Hepatic stellate cell (primary cell): ENCODE results near the gene ADAMTS16.

Source experiments
- DNase-seq: peaks from one replicate; pipeline ENCODE4 v3.0.0; 2011; ENCODE audit warnings: low spot score

Gene ADAMTS16

DNA sequence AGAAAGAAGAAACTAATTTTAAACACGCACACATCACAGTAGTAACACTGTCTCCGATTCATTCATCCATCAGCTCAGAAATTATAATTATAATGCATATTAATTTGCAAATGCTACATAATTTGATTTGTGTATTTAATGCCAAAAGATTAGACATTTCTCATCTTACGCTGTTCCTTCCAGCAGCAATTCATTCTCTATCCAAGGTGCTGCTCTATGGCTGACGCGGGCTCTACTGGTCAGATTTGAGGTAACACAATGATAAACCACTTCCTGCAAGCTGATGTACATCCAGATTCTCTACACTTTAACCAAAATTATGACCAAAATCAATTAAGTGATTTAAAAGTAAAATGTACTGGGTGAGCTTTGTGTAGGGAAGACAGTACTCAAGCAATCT, 204.5 kb downstream of the ADAMTS16 start:
- DNase-seq, result no peak

DNA sequence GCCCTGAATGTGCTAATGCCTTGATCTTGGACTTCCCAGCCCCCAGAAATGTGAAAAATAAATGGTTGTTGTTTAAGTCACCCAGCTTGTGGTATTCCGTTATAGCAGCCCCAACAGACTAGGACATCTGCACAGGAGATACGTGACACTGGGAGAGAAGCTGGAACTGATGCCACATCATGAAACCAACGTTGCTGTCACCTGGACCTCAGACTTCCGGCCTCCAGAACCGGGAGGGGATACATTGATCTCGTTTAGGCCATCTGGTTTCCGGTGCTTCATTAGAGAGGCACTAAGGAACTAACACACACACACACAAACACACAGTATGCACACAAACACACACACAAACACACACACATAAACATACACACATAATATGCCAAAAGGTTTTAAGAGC, 207.3 kb downstream of the ADAMTS16 start:
- DNase-seq, result no peak

DNA sequence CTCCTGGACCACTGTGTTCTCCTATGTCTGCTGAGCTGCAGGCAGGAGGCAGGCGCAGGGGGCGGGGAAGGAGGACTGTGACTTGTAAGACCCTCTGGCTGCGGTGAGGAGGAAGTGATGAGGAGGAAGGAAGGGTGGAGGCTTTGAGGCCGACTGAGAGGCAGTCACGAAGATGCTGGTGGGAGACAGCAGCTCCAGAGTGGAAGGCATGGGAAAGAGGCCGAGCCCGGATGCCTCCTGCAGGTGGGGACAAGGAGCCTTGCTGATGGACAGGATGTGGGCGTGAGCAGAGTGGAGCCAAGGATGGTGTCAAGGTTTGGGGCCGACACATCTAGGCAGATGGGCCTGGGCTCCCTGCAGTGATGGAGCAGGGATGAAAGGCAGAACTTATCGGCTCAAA, 208.0 kb downstream of the ADAMTS16 start:
- DNase-seq, result no peak

DNA sequence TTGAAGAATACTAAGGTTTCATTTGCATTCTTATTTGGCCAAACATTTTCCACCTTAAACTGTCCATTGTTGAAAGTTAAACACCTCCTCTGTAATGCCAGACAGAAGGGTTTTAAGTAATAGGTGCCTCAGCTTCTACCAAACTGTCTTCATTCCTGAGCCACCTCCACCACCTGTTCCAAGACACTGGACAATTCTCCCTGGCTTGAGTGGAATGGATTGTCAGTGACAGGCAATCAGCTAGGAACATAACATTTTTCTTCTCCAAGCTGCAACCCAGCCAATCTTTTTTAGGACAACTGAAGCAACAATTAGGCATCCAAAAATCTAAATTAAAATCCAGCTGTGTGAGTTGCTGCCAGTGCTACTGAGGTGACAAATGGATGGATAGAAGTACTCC, 208.4 kb downstream of the ADAMTS16 start:
- DNase-seq, result no peak

DNA sequence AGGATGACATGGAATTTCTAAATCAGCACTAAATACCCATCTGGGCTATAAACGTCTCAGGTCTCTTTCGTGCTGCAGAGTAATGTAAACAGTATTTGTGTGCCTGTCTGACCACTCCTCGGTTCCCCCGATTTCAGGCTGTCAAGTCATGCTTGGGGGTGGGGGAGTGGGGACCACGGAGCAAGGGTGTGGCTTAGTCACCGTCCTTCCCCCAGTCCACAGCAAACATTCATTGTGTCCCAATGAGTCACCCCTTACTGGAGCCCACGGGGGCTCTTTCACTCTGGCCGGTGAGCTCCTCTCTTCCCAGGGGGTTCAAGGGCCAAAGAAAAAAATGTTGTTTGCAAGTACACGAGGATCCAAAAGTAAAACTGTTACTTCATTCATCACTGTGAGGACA, 210.0 kb downstream of the ADAMTS16 start:
- DNase-seq, result no peak

DNA sequence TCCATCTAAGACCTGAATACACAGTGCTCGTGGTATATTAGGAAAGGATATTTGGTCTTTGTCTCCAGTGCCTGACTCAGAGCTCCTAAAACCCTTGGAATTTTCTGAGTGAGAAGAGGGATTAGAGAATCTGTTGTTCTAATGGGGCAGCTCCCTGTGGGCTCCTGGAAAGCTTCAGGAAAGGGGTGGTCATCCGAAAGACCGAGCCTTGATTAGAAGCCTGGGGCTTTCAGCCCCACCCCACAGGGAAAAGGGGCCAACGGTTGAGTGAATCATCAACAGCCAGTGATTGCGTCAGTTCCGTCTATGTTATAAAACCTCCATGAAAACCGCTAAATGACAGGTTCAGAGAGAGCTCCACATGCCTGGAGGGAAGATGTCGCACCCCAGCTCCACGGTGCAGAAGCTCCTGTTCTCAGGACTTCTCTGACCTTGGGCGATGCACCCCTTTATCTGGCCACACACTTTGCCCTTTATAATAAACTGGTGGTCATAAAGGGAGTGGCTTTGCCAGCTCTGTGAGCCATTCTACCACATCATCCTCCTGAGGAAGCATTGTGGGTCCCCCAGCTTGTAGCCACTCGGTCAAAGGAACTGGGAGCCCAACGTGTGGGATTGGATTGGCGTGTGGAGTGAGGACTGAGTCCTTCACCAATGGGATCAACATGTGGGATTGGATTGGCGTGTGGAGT, 211.3 kb downstream of the ADAMTS16 start:
- no peak for DNase-seq

DNA sequence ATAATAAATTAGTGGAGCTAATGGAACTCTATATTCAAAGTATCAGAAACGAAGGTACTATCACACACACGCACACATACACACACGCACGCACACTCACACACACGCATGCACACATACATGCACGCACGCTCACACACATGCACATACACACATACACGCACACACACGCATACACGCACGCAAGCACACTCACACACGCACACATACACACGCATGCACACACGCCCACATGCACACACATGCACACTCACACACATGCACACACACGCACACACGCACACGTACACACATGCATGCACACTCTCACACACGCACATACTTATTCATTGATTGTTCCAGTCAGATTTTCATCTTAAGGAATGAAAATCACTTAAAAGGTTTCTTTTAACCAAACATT, 212.5 kb downstream of the ADAMTS16 start:
- DNase-seq, result no peak

DNA sequence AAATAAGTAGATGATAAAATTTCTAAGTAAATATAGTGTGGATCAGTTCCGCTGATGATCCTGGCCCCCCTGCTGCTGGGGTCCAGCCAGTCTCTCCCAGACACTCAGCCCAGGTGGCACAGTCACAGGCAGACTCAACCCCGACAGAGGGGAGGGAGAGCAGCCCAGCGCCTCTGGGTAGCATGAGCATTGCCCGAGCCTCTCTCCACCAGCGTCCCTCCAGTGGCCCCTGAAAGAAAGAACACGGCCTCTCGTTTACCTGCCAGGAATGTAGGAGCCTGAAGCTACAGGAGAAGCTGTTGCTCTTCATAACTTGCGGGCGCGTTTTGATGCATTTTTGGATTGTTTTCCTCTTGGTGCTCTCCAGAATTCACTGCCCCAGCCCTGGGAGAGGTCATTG, 213.6 kb downstream of the ADAMTS16 start:
- DNase-seq, result no peak

DNA sequence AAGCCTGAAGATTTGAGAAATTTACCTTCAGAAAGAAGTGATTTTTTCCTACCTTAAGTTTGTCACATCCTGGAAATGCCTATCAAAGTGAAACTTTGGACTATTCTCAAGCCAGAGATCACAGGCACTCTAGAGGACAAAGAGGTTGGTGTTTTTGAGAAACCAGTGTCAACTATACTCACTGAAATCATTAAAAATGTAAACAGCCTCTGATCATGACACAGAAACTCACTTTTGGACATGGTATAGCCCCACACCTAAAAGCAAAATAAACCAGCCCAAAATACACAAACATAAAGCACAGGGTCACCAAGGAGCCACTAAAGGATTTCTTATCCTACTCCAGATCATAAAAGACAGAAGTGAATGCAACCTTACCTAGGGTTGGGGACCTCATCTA, 216.6 kb downstream of the ADAMTS16 start:
- DNase-seq, result no peak

DNA sequence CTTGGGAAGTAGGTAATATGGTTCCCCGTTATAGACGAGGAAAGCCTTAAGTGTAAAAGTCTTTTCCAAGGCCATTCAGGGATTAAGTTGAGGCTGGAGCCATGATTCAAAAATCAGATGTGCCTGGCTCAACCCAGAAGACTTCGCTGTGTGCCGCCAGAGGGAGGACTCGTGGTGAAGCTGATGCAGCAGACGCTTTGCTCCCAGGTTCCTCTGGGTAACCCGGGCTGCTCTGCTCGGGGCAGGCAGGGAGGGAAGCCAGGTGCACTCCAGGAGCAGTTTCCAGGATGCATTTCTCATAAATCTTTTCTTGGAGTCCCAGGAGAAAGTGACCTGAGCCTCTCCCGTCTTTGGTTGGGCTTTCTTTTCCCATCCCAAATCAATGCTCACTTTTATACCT, 219.5 kb downstream of the ADAMTS16 start:
- DNase-seq, result no peak

DNA sequence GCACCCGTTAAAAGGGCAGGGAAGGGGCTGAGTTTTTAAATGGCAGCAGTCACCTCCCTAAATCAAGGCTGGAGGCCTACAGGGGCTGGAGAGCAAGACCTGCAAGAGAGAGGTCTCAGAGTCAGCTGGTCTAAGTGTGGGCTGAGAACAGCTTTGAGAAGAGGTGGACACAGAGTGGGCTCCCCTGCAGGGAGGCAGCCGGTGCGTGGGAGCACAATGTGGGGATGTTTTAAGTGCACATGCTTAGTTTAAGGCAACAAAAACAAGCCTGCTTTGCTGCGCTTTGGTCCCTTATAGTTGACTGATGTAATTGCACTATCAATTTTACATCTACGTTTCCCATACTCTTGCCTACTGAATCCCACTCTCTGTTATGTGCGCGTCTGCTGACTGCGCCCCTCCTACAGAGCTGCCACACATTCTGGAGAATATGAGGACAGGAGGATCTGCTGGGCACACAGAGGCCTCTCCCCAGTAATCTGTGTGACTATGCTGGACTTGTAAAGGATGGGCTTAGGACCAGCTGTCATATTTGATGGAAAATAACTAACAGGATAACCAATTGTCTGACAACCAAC, 220.3 kb downstream of the ADAMTS16 start:
- DNase-seq, result no peak

DNA sequence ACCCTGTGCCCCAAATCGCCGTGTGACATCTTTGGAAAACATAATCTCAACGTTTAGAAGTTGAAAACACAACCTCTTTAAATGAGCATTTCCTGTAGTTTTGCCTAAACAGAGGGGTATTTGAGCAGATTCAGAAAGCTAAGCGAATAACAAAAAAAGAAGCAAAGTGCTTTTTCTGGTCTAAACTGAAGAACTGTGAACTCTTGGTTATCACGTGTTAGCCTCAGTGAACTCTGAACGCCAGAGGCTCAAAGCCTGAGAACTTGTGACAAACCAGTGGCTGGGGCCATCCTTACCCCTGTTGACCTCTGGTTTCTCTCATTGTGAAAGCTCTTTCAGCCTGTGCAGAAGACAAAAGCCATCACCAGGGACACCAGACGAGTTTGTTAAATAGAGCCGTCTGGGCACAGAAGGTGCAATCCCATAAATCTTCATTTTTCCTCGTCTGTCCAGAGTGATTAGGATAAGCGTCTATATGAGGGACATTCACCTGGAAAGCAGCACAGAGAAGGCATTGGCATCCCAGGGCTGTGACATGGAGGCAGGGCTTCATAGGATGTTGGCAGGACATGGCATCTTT, 220.9 kb downstream of the ADAMTS16 start:
- no peak for DNase-seq

DNA sequence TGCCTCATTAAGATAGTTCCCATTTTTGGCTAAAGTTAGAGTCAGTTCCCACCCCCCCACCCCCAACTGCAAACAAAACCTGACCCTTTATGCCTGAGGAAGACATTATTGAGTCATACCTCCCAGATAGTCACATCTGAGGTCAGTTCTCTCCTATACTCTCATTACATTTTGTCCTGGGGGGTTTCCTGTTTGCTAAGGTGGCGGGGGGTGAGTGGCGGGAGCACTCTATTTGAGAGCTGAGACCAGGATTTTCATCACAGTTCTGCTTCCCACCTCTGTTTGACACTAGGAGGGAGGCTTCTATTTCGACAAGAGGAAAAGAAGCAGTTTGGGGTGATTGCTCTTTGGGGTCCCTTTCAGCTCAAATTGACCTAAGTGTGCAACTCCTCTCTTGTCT, 222.9 kb downstream of the ADAMTS16 start:
- no peak for DNase-seq

DNA sequence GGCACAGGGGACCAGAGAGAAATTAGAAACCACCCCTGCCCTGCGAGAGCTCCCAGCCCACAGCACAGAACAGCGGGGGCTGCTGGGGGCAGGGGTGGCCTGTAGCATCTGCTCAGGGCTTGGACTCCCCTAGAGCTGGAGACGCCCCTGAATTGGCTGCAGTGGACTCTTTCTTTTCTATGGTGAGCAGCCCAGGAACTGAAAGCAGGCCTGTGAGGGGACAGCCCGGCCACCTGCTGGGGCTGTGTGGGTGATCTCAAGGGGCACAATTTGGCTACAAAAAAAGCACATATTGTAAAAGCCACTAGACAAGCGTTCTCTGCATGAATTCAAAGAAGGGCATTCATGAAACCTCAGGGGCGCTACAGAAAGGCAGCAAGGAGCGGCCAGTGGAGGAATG, 224.8 kb downstream of the ADAMTS16 start:
- no peak for DNase-seq

DNA sequence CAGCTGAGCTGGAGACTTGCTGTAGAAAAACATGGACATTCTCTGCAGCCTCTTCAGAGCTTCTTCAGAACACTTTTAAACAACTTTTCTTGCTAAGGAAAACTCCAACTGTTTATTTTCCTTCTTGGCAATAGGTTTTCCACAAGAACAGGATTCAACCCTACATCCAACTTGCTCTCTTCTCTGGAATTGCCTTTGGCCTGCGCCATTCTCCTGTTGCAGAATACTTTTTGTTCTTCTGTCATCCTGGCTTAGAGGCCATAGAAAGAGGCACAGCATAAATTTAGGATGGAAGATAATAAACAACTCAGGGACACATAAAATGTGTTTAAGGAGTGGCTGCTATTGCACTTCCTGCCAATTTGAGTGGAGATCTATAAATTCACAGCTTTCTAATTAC, 227.6 kb downstream of the ADAMTS16 start:
- DNase-seq, result no peak

DNA sequence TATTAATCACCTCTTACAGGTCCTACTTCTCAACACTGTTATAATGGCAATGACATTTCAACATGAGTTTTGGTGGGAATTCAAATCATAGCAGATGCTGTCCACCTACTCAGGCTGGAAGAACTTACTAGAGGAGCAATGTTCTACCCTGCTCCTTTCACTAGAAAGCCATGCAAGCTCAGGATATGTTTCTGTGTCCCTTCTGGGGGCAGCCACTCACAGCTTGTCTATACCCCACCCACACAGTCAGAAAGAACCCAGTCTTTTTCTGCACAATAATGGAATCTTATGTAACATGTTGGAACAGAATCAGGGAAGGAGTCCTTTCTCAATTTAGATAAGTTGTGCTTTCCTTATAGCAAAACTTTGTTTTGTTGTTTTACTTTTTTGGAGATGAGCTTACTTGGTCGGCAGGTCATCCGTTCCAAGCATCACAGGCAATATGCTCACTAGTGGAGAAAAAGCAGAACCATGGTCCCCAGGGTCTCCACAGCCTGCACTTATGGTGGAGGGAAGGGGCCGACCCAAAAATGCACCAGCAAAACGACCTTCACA, 229.0 kb downstream of the ADAMTS16 start:
- DNase-seq, result no peak
